Testis (tissue), 2 donors: ENCODE results near the gene DCTN3.

Experiments used
- POLR2A ChIP-seq: fragments of 450-650 bp; IDR thresholded peaks from one replicate; pipeline ENCODE4 v1.6.1; 2017; ENCODE audit warnings: antibody characterized with exemption, mild to moderate bottlenecking, moderate library complexity
- TF ChIP-seq, protein P1 (sequence below), 3 experiments: fragments of 450-650 bp in 2 of 3; fragments of 200-600 bp in 1 of 3; sonication (generic) in 1 of 3; IDR thresholded peaks; one replicate each; pipeline ENCODE4 v1.5.1; 2016 to 2019; ENCODE audit warnings: antibody characterized with exemption in 3 of 3, mild to moderate bottlenecking in 2 of 3, moderate library complexity in 1 of 3

DNA sequence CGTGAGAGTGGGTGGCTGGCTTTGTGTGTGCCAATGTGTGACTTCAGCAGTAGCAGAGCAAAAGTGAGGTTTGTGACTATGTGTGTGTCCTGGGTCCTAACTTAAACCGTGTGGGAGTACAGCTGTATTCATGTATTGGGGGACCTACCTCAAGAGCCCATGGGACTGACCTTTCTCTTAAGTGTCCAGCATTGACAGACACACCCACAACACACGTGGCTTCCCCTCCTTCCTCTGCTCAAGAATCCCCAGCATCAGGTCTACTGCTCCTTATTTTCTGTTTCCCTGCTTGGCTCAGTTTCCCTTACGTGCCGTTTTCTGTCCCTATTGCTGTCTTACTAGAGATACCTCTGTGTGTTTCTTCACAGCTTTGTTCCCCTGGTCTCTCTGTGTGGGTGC lies 32.3 kb upstream of the DCTN3 start:
- TF ChIP-seq, protein P1, sequence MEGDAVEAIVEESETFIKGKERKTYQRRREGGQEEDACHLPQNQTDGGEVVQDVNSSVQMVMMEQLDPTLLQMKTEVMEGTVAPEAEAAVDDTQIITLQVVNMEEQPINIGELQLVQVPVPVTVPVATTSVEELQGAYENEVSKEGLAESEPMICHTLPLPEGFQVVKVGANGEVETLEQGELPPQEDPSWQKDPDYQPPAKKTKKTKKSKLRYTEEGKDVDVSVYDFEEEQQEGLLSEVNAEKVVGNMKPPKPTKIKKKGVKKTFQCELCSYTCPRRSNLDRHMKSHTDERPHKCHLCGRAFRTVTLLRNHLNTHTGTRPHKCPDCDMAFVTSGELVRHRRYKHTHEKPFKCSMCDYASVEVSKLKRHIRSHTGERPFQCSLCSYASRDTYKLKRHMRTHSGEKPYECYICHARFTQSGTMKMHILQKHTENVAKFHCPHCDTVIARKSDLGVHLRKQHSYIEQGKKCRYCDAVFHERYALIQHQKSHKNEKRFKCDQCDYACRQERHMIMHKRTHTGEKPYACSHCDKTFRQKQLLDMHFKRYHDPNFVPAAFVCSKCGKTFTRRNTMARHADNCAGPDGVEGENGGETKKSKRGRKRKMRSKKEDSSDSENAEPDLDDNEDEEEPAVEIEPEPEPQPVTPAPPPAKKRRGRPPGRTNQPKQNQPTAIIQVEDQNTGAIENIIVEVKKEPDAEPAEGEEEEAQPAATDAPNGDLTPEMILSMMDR (IDR thresholded peaks at IDR 0.05): no peak
- TF ChIP-seq POLR2A: no peak
